Panc1 (cell line): Measurements from ENCODE around the gene BARX2. TPM values are rescaled to one million over a fixed set of nuclear protein-coding genes. Genes with fewer than 3 reads are reported as not detected.
A peak's percentile ranks its signal among the peaks of the same experiment; 100 is the strongest.

Source experiments
- ATAC-seq: fragments of 200-7000 bp; cut with Tn5 transposase; 2 replicates; pipeline ENCODE4 v1.9.1; 2020; ENCODE audit warnings: mild to moderate bottlenecking, moderate library complexity
- BruUV-seq: library from RNA; stranded (reverse); fragments of 400-500 nt; replicated peaks from 2 replicates; lab custom pipeline; 2021; lab: Mats Ljungman, UMichigan
- CTCF ChIA-PET: fragments of 300-600 bp; sonication (Branson Sonifier 250); formaldehyde crosslinking; loops from one replicate; lab custom pipeline; 2022; ENCODE audit warnings: antibody characterized with exemption; lab: Charles Lee
- POLR2A ChIA-PET: fragments of 300-600 bp; sonication (Branson Sonifier 250); formaldehyde crosslinking; loops from one replicate; lab custom pipeline; 2022; ENCODE audit warnings: antibody characterized with exemption; lab: Charles Lee
- DNase-seq: peaks from one replicate; pipeline ENCODE4 v3.0.0-alpha.2; 2010; ENCODE audit warnings: low read depth, low spot score
- H3K27ac ChIP-seq: 2 replicates; pipeline ENCODE4 v1.5.1; 2011; ENCODE audit warnings: mild to moderate bottlenecking, low read length, inconsistent platforms
- H3K27me3 ChIP-seq: fragments of 200-500 bp; sonication (Bioruptor generic); 2 replicates; pipeline ENCODE4 v1.6.0; 2014; ENCODE audit warnings: low read length, inconsistent platforms; ENCODE audit not compliant: control insufficient read depth, insufficient read depth
- H3K36me3 ChIP-seq: fragments of 200-500 bp; sonication (Bioruptor generic); 2 replicates; pipeline ENCODE4 v1.5.1; 2014; ENCODE audit warnings: inconsistent platforms, mild to moderate bottlenecking, low read length, moderate library complexity; ENCODE audit not compliant: control insufficient read depth, insufficient read depth
- H3K4me1 ChIP-seq: 2 replicates; pipeline ENCODE4 v1.5.1; 2011; ENCODE audit warnings: inconsistent platforms, mild to moderate bottlenecking, low read length, moderate library complexity; ENCODE audit not compliant: control insufficient read depth, insufficient read depth
- H3K4me3 ChIP-seq, 2 experiments: 2 replicates each; pipeline ENCODE4 v1.5.1; 2011 to 2012; ENCODE audit warnings: low read depth in 2 of 2, low read length in 2 of 2, mild to moderate bottlenecking in 2 of 2, inconsistent platforms in 1 of 2, moderate library complexity in 1 of 2
- H3K9me3 ChIP-seq: fragments of 200-500 bp; sonication (Bioruptor generic); 2 replicates; pipeline ENCODE4 v1.5.1; 2014; ENCODE audit warnings: low read depth, mild to moderate bottlenecking, inconsistent platforms, low read length, moderate library complexity; ENCODE audit not compliant: control insufficient read depth, insufficient read depth
- POLR2AphosphoS5 ChIP-seq: IDR thresholded peaks from 2 replicates; pipeline ENCODE4 v1.6.1; 2012; ENCODE audit warnings: mild to moderate bottlenecking, low read depth, low read length, moderate library complexity
- SIN3A ChIP-seq: IDR thresholded peaks from 2 replicates; pipeline ENCODE4 v1.6.1; 2012; ENCODE audit warnings: low read depth, mild to moderate bottlenecking, low read length, moderate library complexity, borderline replicate concordance; ENCODE audit not compliant: insufficient read depth
- TCF7L2 ChIP-seq: IDR thresholded peaks from 2 replicates; pipeline ENCODE4 v1.6.1; 2011; ENCODE audit warnings: mild to moderate bottlenecking, low read depth, low read length, inconsistent platforms
- in situ Hi-C: cut with HindIII; loops from 2 replicates; pipeline ENCODE4 v1.10.0; 2016; ENCODE audit warnings: low sequenced_read_pairs, low pct_unique_long_range_greater_than_20kb
- intact Hi-C: fragments of 100-400 bp; cut with micrococcal nuclease; formaldehyde crosslinking; loops from one replicate; pipeline ENCODE4 v1.10.0; 2022; ENCODE audit not compliant: unreplicated experiment
- total RNA-seq: library from RNA; stranded (reverse); gene quantifications from one replicate; pipeline ENCODE4 v1.2.1, GENCODE V29; 2021; ENCODE audit not compliant: unreplicated experiment
- TF ChIP-seq, protein P1 (sequence below): fragments of 450-650 bp; IDR thresholded peaks from 2 replicates; pipeline ENCODE4 v1.5.1; 2017; ENCODE audit warnings: mild to moderate bottlenecking
- TF ChIP-seq, protein P2 (sequence below), 2 experiments: IDR thresholded peaks; 2 replicates each; pipeline ENCODE4 v1.6.1; 2011 to 2012; ENCODE audit warnings: low read depth in 2 of 2, control low read depth in 1 of 2, low read length in 1 of 2, mild to moderate bottlenecking in 1 of 2, moderate library complexity in 1 of 2; ENCODE audit not compliant: insufficient read depth in 1 of 2

Gene BARX2
- total RNA-seq, 1 experiment from 2014 or later, result 3.9 TPM

DNA sequence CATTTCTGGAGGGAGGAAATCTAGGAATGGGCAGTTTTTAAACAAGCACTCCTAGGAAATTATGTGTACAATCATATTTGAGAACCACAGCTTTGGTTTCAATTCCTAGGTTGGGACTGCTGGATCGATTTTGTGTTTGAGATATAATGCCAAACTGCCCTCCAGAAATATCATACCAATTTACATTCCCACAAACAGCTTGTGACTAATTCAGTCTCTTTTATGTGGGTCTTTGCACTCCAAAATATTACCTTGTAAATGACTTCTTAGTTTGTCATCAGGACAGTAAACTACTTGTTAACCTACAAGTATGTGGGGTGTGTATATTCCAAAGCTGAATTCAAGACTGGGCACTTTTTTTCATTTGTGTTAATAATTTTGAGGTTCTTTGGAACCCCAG, 9.8 kb upstream of the BARX2 start:
- CTCF ChIA-PET, result interaction anchor here (0.6 to 1.5 kb wide), 3 partner anchors 10 to 388 kb away, joined by 3 to 8 read pairs (median 3); partner anchors contain the start of gene BARX2
- TF ChIP-seq, protein P1, sequence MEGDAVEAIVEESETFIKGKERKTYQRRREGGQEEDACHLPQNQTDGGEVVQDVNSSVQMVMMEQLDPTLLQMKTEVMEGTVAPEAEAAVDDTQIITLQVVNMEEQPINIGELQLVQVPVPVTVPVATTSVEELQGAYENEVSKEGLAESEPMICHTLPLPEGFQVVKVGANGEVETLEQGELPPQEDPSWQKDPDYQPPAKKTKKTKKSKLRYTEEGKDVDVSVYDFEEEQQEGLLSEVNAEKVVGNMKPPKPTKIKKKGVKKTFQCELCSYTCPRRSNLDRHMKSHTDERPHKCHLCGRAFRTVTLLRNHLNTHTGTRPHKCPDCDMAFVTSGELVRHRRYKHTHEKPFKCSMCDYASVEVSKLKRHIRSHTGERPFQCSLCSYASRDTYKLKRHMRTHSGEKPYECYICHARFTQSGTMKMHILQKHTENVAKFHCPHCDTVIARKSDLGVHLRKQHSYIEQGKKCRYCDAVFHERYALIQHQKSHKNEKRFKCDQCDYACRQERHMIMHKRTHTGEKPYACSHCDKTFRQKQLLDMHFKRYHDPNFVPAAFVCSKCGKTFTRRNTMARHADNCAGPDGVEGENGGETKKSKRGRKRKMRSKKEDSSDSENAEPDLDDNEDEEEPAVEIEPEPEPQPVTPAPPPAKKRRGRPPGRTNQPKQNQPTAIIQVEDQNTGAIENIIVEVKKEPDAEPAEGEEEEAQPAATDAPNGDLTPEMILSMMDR, result no peak
- TF ChIP-seq, protein P2, sequence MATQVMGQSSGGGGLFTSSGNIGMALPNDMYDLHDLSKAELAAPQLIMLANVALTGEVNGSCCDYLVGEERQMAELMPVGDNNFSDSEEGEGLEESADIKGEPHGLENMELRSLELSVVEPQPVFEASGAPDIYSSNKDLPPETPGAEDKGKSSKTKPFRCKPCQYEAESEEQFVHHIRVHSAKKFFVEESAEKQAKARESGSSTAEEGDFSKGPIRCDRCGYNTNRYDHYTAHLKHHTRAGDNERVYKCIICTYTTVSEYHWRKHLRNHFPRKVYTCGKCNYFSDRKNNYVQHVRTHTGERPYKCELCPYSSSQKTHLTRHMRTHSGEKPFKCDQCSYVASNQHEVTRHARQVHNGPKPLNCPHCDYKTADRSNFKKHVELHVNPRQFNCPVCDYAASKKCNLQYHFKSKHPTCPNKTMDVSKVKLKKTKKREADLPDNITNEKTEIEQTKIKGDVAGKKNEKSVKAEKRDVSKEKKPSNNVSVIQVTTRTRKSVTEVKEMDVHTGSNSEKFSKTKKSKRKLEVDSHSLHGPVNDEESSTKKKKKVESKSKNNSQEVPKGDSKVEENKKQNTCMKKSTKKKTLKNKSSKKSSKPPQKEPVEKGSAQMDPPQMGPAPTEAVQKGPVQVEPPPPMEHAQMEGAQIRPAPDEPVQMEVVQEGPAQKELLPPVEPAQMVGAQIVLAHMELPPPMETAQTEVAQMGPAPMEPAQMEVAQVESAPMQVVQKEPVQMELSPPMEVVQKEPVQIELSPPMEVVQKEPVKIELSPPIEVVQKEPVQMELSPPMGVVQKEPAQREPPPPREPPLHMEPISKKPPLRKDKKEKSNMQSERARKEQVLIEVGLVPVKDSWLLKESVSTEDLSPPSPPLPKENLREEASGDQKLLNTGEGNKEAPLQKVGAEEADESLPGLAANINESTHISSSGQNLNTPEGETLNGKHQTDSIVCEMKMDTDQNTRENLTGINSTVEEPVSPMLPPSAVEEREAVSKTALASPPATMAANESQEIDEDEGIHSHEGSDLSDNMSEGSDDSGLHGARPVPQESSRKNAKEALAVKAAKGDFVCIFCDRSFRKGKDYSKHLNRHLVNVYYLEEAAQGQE (IDR thresholded peaks at IDR 0.05; ENCODE audit: insufficient read depth in 1 of 2, low read depth in 2 of 2, low read length in 1 of 2), result no peak
- TF ChIP-seq TCF7L2, result 0 out of 2 replicates have a peak, but pooled peaks have one; percentile 46
- no peak for TF ChIP-seq SIN3A
- no peak for TF ChIP-seq POLR2AphosphoS5
- H3K27me3 ChIP-seq, result peaks cover 47% of the 10 kb centered on the region
- H3K9me3 ChIP-seq, result no peaks in the 10 kb centered on the region
- POLR2A ChIA-PET, result no interaction called here
- intact Hi-C loops (no loop called here), in situ Hi-C loops (no loop called here)
- no peak overlapping the region for H3K27ac ChIP-seq
- no TSS peak for BruUV-seq
- no peak overlapping the region for H3K4me3 ChIP-seq
- DNase-seq (no peak), ATAC-seq (no peak)
- H3K4me1 ChIP-seq, result peaks cover 4% of the 10 kb centered on the region; the same call in 1 of the 2 replicates
- no peaks in the 10 kb centered on the region for H3K36me3 ChIP-seq

DNA sequence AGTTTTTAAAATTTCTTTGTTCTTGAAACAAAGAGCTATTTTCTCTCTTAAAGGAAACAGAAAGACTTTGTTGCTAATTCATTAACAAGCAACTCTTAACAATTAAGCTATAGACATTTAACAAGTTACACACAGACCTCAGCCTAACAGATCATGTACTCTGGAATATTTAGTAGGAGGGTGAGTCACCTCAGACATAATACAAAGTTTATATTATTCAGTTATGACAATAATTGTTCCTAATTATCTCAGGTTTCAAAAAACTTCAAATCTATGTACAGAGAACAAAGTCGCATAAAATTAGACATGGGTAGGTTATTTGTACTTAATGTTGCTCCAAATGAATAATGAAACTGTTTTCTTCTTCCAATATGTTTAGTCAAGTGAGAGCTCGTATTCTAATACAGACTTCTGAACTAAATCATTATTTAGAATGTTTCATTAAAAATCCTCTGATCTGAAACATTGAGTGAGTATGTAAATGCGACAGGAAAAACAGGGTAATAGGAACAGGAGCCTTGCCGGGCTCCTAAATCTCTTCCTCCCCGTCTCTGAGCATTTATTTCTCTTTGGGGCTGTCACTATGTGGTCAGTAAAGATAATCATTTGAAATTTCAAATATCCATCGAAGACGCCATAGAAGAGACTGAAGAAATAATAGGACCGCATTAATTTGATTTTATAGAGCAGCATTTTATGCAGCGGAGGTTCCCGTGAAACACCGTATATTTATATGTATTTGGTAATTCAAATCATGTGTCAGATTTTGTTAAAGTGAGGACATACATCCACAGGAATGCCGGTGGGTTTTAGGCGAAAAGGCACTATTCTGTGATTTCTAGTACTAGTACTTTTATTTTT, 8.7 kb upstream of the BARX2 start:
- intact Hi-C loops, result no loop called here
- in situ Hi-C loops, result no loop called here
- ATAC-seq, result no peak
- ChIA-PET POLR2A (no interaction called here), CTCF (interaction anchor here (1.5 kb wide), 1 partner anchor 9 kb away, joined by 8 read pairs; the partner anchor contains the start of gene BARX2)
- no peak overlapping the region for H3K4me3 ChIP-seq
- TF ChIP-seq TCF7L2 (no peak), POLR2AphosphoS5 (no peak), SIN3A (no peak)
- TF ChIP-seq, protein P1, result no peak
- TF ChIP-seq, protein P2 (IDR thresholded peaks at IDR 0.05; ENCODE audit: insufficient read depth in 1 of 2, low read depth in 2 of 2, low read length in 1 of 2), result no peak
- no peaks in the 10 kb centered on the region for H3K9me3 ChIP-seq
- H3K27me3 ChIP-seq, result peaks cover 57% of the 10 kb centered on the region
- H3K4me1 ChIP-seq, result peaks cover 4% of the 10 kb centered on the region; the same call in 1 of the 2 replicates
- H3K36me3 ChIP-seq, result no peaks in the 10 kb centered on the region
- H3K27ac ChIP-seq, result no peak overlapping the region
- no TSS peak for BruUV-seq
- DNase-seq, result no peak
